22Rv1 (cell line): Measurements from ENCODE around the gene LFNG.

Experiments used
- H3K27ac ChIP-seq: fragments of 450-650 bp; 2 replicates; pipeline ENCODE4 v1.5.1; 2017
- CTCF ChIP-seq: fragments of 450-650 bp; IDR thresholded peaks from 2 replicates; pipeline ENCODE4 v1.5.1; 2017; ENCODE audit warnings: mild to moderate bottlenecking
- ZFX ChIP-seq: fragments of 450-650 bp; IDR thresholded peaks from 2 replicates; pipeline ENCODE4 v1.6.1; 2017; ENCODE audit warnings: antibody characterized with exemption, borderline replicate concordance

Gene LFNG

GRCh38 chr7:2571409-2571808 is 51.8 kb downstream of the LFNG start:
- no peak overlapping the region for H3K27ac ChIP-seq
- TF ChIP-seq CTCF (no peak), ZFX (no peak)

DNA sequence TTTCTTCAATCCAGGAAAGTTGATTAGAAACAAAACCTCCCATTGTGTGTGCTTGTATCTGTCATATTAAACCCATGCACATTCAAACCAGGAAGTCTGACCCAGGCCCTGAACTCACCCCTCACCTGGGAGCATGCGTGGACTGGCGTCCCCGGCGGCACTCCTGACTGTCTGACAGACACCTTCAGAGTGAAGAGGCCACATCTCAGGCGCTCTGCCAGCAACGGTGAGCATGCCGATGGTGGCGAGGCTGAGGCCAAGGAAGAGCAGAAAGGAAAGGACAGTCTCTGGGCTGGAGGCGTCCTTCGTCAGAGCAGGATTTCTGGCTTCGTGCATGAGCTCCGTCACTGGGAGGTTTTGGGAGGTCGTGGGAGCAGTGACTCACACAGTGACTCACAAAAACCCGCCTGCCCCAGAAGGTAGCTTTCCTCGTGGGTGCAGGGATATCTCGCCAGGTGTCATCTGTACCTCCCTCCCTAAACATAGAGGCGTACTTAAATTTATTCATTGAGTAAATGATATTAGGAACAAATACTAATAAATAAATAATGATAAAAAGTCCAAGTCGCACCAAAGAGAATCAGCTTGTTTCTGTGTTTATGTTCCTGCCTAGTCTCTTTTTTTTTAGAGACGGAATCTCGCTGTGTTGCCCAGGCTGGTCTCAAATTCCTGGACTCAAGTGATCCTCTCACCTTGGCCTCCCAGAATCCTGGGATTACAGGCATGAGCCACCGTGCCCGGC is 52.7 kb downstream of the LFNG start:
- H3K27ac ChIP-seq = no peak overlapping the region
- TF ChIP-seq CTCF = no peak
- no peak for TF ChIP-seq ZFX

DNA sequence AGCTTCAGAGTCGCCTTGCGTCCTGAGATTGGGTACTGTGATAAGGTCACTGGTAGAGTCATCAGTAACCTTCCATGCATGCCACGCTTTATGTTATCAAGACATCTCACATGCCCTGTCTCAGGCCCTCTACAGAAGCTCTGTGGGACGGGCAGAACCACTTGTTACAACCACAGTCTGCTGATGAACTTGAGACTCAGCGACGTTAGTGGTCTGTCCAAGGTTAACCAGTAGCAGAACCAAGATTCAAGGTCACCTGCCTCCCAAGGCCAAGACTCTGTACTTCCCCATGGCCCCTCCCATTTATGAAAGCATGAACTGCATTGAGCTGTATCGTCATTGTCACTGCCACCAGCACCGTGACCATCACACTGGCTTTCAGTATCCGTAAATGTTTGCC is 54.2 kb downstream of the LFNG start:
- no peak overlapping the region for H3K27ac ChIP-seq
- TF ChIP-seq CTCF (no peak), ZFX (no peak)

GRCh38 chr7:2575046-2575732 is 55.6 kb downstream of the LFNG start:
- no peak overlapping the region for H3K27ac ChIP-seq
- TF ChIP-seq CTCF (no peak), ZFX (no peak)

DNA sequence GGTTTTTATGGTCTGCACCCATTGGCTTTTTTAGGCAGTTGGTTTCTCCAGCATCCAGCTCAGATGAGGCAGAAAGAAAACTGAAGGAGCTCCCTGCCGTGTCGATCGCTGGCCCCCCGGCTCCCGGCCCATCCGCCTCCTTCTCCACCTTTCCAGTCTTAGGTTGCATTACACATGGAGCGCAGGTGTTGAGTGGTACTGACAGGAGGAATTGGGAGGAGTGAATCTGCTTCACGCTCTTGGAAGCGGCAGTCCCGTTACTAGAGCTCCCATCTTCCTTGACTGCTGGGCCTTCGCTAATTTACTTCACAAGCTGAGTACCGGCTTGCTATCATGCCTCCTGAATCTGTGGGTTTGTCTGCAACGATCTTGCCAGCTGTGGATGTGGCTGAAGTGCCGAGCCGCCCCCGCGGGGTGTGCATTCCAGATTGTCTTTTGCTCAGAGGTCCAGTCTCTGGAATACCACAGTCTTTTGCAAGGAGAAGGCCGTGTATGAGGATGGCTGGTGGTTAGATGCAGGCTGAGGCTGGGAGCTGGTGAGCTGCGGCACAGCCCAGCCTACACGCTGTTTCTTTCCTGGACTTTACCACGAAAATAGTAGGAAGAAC is 56.3 kb downstream of the LFNG start:
- TF ChIP-seq ZFX (no peak), CTCF (no peak)
- H3K27ac ChIP-seq = no peak overlapping the region

GRCh38 chr7:2576742-2577491 is 57.3 kb downstream of the LFNG start:
- H3K27ac ChIP-seq = no peak overlapping the region
- no peak for TF ChIP-seq CTCF
- TF ChIP-seq ZFX = no peak
